Kidney (tissue), 14 donors: ENCODE results near the gene NXPH2. TPM values are rescaled to one million over a fixed set of nuclear protein-coding genes. Genes with fewer than 3 reads are reported as not detected.
A peak's percentile ranks its signal among the peaks of the same experiment; 100 is the strongest.

Source experiments
- DNase-seq, 5 donors: peaks; one replicate each; pipeline ENCODE4 v3.0.0-alpha.2; 2013 to 2020
- FAIRE-seq: peaks from 2 replicates; lab custom pipeline; 2012; peaks lifted over from hg19 to GRCh38; lab: Jason Lieb, UNC
- H3K27ac ChIP-seq, 2 donors: one replicate each; pipeline ENCODE4 v1.7.0; 2013; ENCODE audit warnings: low read depth in 2 of 2, low read length in 2 of 2, inconsistent platforms in 1 of 2
- H3K27me3 ChIP-seq: one replicate; pipeline ENCODE4 v1.7.1; 2013; ENCODE audit warnings: low read length, inconsistent platforms; ENCODE audit not compliant: control insufficient read depth, insufficient read depth
- H3K36me3 ChIP-seq, 3 donors: one replicate each; pipeline versions ENCODE4 v1.7.0 to v1.7.1; 2013; ENCODE audit warnings: low read length in 3 of 3, control low read depth in 1 of 3, inconsistent platforms in 1 of 3; ENCODE audit not compliant: insufficient read depth in 3 of 3, control insufficient read depth in 2 of 3
- H3K4me1 ChIP-seq, 3 donors: one replicate each; pipeline versions ENCODE4 v1.7.0 to v1.7.1; 2013; ENCODE audit warnings: low read length in 3 of 3, inconsistent platforms in 1 of 3, low read depth in 1 of 3; ENCODE audit not compliant: control insufficient read depth in 2 of 3, insufficient read depth in 2 of 3
- H3K4me3 ChIP-seq, 3 donors: one replicate each; pipeline versions ENCODE4 v1.7.0 to v1.8.1; 2013; ENCODE audit warnings: low read length in 3 of 3, control low read depth in 1 of 3, inconsistent platforms in 1 of 3
- H3K9ac ChIP-seq, 3 donors: one replicate each; pipeline versions ENCODE4 v1.7.0 to v1.7.1; 2013; ENCODE audit warnings: low read length in 3 of 3, control low read depth in 1 of 3, inconsistent platforms in 1 of 3
- H3K9me3 ChIP-seq, 3 donors: one replicate each; pipeline versions ENCODE4 v1.7.0 to v1.7.1; 2013; ENCODE audit warnings: low read length in 3 of 3, control low read depth in 1 of 3, inconsistent platforms in 1 of 3; ENCODE audit not compliant: control insufficient read depth in 2 of 3, insufficient read depth in 1 of 3
- intact Hi-C: fragments of 100-400 bp; cut with DNase I; formaldehyde crosslinking; loops from one replicate; pipeline ENCODE4 v1.11.1; 2022
- polyA plus RNA-seq: library from polyadenylated mRNA; stranded (reverse); fragments of 350-450 nt; fragmentation: Illumina TruSeq; extraction: RNeasy Lipid Tissue Mini Kit (QIAGEN cat#74804); gene quantifications from one replicate; pipeline ENCODE4 v1.2.3, GENCODE V29; 2014; ENCODE audit warnings: low read depth, low replicate concordance; ENCODE audit not compliant: insufficient read depth
- total RNA-seq: library from RNA; stranded (reverse); fragmentation: NEBNext Ultra II Directional; extraction: Animal tissue kit (Norgen Biotek cat#: 25700); gene quantifications from one replicate; pipeline ENCODE4 v1.2.1, GENCODE V29; 2021
- TF ChIP-seq, protein P1 (sequence below): IDR thresholded peaks from 3 replicates; pipeline ENCODE4 v1.5.1; 2012; ENCODE audit warnings: mild to moderate bottlenecking, moderate library complexity, borderline replicate concordance; ENCODE audit not compliant: insufficient read depth; ENCODE audit errors: extremely low read depth
- donor health status: control.
- donor health status: control.
- donor health status: control.
- donor health status: control.
- donor health status: control.
- donor health status: DM: yes; HTN: yes; CAD: no.
- donor health status: Normal renal cell carcinoma (clear cell type).

The NXPH2 gene
- total and polyA plus RNA-seq, 2 donors from 2014 or later: 0.57 to 2.2 TPM

DNA sequence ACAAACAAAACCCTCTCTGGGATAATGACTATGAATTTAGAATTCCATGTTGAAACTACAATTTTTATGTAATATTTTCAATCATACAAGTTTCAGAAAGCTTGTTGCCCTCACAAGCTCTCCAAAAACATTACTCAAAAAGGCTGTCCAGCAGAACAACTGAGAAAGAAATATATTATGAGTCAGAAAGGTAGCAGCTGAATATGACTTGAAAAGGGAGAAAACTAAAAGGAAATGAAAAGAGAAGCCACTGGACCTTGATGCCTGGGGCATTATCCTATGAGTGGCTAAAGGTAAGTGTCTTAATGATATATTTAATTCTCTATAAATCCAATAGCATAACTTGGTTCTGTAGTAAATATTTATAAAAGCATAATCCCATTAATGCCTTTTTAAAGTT, 61.8 kb downstream of the NXPH2 start:
- DNase-seq (no peak), FAIRE-seq (no peak)
- H3K9ac ChIP-seq: no peak overlapping the region
- intact Hi-C loops: no loop called here
- peaks cover 0 to 3% (median 0%) of the 10 kb centered on the region in 3 donors for H3K4me1 ChIP-seq
- H3K27me3 ChIP-seq: no peaks in the 10 kb centered on the region
- no peaks in the 10 kb centered on the region for H3K9me3 ChIP-seq
- no peaks in the 10 kb centered on the region for H3K36me3 ChIP-seq
- TF ChIP-seq, protein P1, sequence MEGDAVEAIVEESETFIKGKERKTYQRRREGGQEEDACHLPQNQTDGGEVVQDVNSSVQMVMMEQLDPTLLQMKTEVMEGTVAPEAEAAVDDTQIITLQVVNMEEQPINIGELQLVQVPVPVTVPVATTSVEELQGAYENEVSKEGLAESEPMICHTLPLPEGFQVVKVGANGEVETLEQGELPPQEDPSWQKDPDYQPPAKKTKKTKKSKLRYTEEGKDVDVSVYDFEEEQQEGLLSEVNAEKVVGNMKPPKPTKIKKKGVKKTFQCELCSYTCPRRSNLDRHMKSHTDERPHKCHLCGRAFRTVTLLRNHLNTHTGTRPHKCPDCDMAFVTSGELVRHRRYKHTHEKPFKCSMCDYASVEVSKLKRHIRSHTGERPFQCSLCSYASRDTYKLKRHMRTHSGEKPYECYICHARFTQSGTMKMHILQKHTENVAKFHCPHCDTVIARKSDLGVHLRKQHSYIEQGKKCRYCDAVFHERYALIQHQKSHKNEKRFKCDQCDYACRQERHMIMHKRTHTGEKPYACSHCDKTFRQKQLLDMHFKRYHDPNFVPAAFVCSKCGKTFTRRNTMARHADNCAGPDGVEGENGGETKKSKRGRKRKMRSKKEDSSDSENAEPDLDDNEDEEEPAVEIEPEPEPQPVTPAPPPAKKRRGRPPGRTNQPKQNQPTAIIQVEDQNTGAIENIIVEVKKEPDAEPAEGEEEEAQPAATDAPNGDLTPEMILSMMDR: no peak
- H3K27ac ChIP-seq: no peak overlapping the region
- no peak overlapping the region for H3K4me3 ChIP-seq

DNA sequence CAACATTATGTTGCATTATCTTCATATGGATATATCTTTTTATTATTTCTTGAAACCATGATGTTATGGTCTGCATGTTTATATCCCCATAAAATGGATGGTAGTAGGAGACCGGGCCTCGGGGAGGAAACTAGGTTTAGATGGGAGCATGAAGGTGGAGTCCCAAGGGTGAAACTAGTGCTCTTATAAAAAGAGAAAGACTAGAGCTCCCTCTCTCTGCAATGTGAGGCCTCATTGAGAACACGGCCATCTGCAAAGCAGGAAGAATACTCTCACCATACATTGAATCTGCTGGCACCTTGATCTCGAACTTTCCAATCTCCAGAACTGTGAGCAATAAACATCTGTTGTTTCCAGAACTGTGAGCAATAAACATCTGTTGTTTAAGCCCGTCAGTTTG, 64.0 kb downstream of the NXPH2 start:
- Histone ChIP-seq H3K27ac (no peak overlapping the region), H3K36me3 (no peaks in the 10 kb centered on the region), H3K27me3 (no peaks in the 10 kb centered on the region), H3K4me1 (peaks cover 0 to 6% (median 2%) of the 10 kb centered on the region in 3 donors), H3K4me3 (no peak overlapping the region), H3K9ac (no peak overlapping the region), H3K9me3 (no peaks in the 10 kb centered on the region)
- TF ChIP-seq, protein P1: peak; percentile 6
- DNase-seq: no peak
- no peak for FAIRE-seq
- intact Hi-C loops: no loop called here

GRCh38 chr2:138713504-138713903, 66.7 kb downstream of the NXPH2 start:
- H3K4me1 ChIP-seq: peaks cover 0 to 6% (median 2%) of the 10 kb centered on the region in 3 donors
- no peaks in the 10 kb centered on the region for H3K36me3 ChIP-seq
- H3K27me3 ChIP-seq: no peaks in the 10 kb centered on the region
- FAIRE-seq: no peak
- no peak overlapping the region for H3K4me3 ChIP-seq
- H3K9me3 ChIP-seq: no peaks in the 10 kb centered on the region
- no peak for DNase-seq
- no peak overlapping the region for H3K9ac ChIP-seq
- intact Hi-C loops: no loop called here
- TF ChIP-seq, protein P1: no peak
- H3K27ac ChIP-seq: no peak overlapping the region

GRCh38 chr2:138713069-138713496, 67.1 kb downstream of the NXPH2 start:
- H3K9ac ChIP-seq: no peak overlapping the region
- H3K4me1 ChIP-seq: peaks cover 0 to 6% (median 2%) of the 10 kb centered on the region in 3 donors
- DNase-seq (no peak), FAIRE-seq (no peak)
- H3K36me3 ChIP-seq: no peaks in the 10 kb centered on the region
- H3K27ac ChIP-seq: no peak overlapping the region
- no peaks in the 10 kb centered on the region for H3K27me3 ChIP-seq
- H3K4me3 ChIP-seq: no peak overlapping the region
- no peaks in the 10 kb centered on the region for H3K9me3 ChIP-seq
- TF ChIP-seq, protein P1: no peak
- intact Hi-C loops: no loop called here
